AG08395 (cell line): ENCODE data around the gene RHBDL1.

Experiments
- DNase-seq: peaks from one replicate; pipeline ENCODE4 v3.0.0; 2012; ENCODE audit warnings: mixed read lengths, low spot score

The RHBDL1 gene

GRCh38 chr16:706189-707061 is 31.0 kb downstream of the RHBDL1 start:
- DNase-seq, result no peak

DNA sequence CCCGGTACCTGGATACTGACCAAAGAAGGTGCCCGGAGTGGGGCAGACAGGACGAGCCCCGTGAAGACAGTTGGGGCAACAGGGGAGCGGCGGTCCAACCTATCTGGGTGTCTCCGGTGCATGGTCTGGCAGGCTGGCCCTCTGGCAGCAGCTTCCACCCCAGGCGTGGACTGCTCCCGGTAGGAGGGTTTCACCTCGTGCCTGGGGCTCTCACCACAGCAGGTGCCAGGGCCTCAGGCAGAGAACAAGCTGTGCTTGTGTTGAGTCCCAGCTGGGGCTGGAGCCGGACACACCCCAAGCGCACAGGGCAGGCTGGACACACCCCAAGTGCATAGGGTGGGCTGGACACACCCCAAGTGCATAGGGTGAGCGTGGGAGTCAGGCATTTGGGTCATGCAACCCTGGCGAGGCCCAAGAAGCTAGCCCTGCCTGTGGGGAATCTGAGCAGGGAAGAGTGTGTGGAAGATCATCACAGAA is 31.6 kb downstream of the RHBDL1 start:
- DNase-seq, result no peak

- DNase-seq, result no peak
Observed at GRCh38 chr16:708019-708418, 32.5 kb downstream of the RHBDL1 start.

DNA sequence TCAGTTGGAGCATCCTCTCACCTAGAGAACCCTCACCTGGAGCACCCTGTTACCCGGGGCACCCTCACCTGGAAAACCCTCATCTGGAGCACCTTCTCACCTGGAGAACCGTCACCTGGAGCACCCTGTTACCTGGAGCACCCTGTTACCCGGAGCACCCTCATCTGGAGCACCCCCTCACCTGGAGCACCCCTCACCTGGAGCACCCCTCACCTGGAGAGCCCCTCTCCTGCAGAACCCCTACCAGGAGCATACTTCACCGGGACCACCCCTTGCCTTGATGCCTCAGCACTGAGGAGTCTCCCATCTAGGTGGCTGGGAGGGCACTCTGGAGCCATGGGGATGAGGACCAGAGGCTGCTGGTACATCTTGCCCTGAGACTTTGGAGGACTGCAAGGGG is 33.5 kb downstream of the RHBDL1 start:
- DNase-seq, result no peak

DNA sequence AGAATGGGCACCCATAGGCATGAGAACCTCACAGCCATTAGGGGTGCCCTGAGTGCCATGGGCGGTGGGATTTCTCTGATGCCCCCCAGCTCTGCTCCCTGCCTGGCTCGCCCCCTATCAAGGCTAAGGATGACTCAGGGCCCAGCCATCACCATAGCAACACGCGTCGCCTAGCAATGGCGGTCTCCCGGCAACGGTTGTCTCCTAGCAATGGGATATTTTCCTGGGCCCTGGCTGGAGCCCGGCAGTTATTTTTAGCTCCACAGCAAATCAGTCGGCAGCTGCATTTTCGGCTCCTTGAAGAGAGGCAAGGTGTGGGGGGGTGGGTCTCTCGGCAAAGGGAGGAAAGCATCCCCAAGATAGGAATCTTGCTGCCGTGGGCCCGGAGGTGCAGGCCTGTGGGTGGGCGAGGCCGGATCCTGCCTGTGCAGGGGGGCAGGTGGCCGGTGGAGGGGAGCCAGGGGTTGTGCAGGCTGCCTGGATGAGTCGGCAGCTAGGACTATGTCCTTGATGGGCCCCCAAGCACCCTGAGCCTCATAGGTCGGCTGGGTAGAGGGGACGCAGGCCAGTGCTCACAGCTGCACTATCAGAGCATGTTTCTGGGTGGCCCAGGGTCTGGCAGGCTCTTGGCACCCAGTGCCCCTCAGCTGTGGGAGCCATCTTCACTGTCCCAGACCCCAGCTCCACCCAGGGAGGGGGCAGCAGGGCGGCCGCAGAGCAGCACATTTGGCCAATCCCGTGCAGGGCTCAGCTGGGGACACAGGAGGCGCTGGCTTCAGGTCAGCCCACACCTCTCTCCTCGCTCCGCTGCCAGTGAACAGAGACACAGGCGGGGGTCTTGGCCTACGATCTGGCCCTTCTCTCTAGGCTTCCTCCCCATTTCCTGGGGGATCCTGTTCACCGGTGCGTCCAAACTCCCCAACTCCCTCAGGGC is 34.4 kb downstream of the RHBDL1 start:
- peak; percentile 91 for DNase-seq

GRCh38 chr16:710500-711075 is 35.1 kb downstream of the RHBDL1 start:
- no peak for DNase-seq

DNA sequence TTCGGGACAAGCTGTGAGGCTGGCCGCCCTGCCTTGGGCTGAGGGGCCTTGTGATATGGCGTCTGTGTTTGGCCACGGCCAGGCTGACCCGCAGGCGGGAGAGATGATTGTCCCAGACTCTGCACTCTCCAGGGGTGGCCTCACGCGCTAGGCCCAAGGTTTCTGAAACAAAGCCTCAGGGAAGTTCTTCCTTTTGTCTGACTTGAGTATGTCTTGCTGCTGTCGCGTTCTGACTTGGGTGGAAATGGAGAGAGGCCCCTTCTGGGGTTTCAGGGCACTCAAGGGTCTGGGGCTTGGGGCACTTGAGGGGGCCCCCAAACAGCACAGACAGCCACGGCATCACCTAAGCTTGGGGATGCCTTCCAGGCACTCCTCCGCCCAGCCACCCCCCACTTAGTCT is 35.6 kb downstream of the RHBDL1 start:
- DNase-seq, result no peak

- DNase-seq, result peak; percentile 90
Observed at GRCh38 chr16:711548-712320, 36.3 kb downstream of the RHBDL1 start.

DNA sequence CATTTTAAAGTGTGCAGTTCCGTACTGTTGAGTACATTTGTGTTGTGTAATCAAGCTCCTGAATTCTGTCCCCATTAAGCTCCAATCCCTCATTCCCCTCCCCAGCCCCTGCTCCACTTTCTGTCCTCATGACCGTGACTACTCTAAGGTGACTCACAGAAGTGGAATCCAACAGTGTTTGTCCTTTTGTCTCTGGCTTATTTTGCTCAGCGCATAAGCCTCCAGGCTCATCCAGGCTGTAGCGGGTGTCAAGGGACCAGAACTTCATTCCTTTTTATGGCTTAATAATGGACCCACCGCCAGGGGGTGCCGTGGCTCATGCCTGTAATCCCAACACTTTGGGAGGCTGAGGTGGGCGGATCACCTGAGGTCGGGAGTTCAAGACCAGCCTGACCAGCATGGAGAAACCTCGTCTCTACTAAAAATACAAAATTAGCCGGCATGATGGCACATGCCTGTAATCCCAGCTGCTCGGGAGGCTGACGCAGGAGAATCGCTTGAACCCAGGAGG is 37.3 kb downstream of the RHBDL1 start:
- peak; percentile 87 for DNase-seq

DNA sequence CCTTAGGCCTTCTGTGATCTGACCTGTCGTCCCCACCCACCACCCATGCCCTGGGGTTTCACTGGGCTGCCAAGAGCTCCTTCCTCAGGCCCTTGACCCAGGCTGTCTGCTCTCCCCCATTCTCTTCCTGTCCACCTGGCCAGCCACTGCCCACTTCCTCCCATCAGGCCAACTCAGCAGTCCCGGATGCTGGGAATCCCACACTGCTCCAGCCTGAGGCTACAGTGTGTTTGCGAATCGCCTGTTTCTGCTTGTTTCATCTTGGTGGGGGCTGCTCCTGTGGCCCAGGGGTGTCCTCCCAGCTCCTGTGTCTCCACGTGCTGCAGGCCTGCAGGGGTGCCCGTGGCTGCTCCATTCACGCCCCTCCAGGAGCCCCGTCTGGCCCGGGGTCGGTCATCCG is 38.6 kb downstream of the RHBDL1 start:
- DNase-seq, result no peak

GRCh38 chr16:714558-715476 is 39.3 kb downstream of the RHBDL1 start, which contains the start of gene METRN:
METRN (plus strand) TSS chr16:715118; CDS start chr16:715290, 172 bp downstream.
- DNase-seq, result peak; percentile 95

GRCh38 chr16:715477-716199 is 40.2 kb downstream of the RHBDL1 start:
- DNase-seq, result no peak

- DNase-seq, result peak; percentile 55
Observed at GRCh38 chr16:716200-716568, 40.7 kb downstream of the RHBDL1 start.

DNA sequence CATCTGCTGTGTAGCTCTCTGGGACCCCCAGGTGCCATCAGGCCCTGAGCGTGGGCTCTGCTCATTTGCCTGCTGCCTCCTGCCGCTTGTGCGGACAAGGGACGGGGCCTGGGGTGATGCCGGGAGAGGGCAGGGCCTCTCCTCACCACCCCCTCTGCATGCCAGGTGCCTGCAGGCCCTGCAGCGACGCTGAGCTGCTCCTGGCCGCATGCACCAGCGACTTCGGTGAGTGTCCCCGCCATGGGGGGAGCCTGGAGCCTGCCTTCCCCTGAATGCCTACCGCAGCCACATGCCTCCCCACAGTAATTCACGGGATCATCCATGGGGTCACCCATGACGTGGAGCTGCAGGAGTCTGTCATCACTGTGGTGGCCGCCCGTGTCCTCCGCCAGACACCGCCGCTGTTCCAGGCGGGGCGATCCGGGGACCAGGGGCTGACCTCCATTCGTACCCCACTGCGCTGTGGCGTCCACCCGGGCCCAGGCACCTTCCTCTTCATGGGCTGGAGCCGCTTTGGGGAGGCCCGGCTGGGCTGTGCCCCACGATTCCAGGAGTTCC is 41.4 kb downstream of the RHBDL1 start:
- DNase-seq, result no peak

DNA sequence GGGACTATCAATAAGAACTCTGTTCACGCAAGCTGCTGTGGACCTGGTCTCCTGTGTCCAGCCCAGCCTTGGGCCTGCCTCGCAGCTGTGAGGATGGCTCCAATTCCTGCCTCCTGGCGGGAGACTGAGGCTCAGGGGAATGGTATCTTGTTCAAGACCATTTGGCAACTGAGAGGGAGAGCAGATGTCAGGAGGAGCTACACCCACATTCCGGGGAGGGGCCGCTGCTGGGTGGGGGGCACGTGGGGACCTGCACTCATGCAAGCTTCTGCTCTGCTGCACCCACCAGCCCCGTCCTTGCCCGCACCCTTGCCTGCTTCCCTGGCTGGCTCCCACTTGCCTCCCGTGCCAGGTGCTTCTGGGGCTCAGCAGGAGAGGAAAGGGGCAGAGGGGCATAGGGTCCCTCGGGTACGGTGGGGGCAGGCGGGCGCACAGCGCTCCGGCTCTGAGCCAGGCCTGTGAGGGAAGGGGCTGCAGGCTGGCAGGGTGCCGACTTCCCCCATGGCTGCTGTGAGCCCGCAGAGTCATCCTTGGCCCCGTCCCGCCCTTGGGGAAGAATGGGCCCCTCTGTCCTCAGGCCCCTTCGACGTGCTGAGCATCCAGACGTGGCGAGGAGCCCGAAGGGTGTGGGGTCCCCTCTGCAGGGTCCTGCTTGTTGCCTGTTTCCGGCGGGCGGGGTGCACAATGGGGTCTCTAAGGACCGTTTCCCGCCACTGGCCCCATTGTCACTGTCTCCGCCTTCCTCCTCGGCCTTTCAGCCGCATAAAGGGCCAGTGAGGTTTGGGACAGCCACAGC is 42.2 kb downstream of the RHBDL1 start:
- DNase-seq, result no peak

GRCh38 chr16:718389-718788 is 42.9 kb downstream of the RHBDL1 start:
- no peak for DNase-seq

DNA sequence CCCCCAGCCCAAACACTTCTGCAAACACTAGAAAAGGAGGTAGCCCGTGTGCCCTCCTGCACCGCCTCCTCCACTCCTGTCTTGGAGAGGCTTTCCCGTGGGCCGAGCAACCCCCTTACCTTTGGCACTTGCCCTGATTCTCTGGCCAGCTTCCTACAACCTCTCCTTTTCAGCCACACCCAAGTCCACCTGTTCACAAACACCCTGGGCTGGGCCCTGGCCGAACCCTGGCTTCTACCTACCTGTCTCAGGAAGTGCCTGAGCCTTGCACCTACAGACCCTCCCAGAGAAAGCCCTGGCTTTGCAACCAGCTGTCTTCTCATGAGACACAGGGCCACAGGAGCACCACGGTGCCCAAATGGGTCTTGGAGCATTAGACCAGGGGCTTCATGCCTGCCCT is 43.5 kb downstream of the RHBDL1 start:
- no peak for DNase-seq

GRCh38 chr16:719815-720446 is 44.5 kb downstream of the RHBDL1 start:
- DNase-seq, result no peak
